Natural killer cell (primary cell): ENCODE measurements around the gene TNRC6B. TPM values are rescaled to one million over a fixed set of nuclear protein-coding genes. Genes with fewer than 3 reads are reported as not detected.

ENCODE experiments used
- ATAC-seq, 3 donors: fragments of 150-1000 bp in 2 of 3; fragments of 200-7000 bp in 1 of 3; cut with Tn5 transposase; 1 replicate in 1 of 3; 2 replicates in 2 of 3; pipeline ENCODE4 v1.10.0; 2021; ENCODE audit warnings: mild to moderate bottlenecking in 2 of 3, moderate library complexity in 2 of 3
- DNase-seq, 2 donors: peaks; one replicate each; pipeline versions ENCODE4 v3.0.0 to v3.0.0-alpha.2; 2013 to 2021; ENCODE audit warnings: mixed read lengths in 1 of 2
- H3K27ac ChIP-seq: one replicate; pipeline ENCODE4 v1.5.1; 2013; ENCODE audit warnings: mild to moderate bottlenecking, low read length
- H3K27me3 ChIP-seq: one replicate; pipeline ENCODE4 v1.6.1; 2013; ENCODE audit warnings: low read length; ENCODE audit not compliant: control insufficient read depth, insufficient read depth
- H3K36me3 ChIP-seq: one replicate; pipeline ENCODE4 v1.6.1; 2013; ENCODE audit warnings: low read length; ENCODE audit not compliant: control insufficient read depth, insufficient read depth
- H3K4me1 ChIP-seq: one replicate; pipeline ENCODE4 v1.6.1; 2013; ENCODE audit warnings: low read length; ENCODE audit not compliant: control insufficient read depth, insufficient read depth
- H3K4me3 ChIP-seq: one replicate; pipeline ENCODE4 v1.5.1; 2013; ENCODE audit warnings: low read length
- H3K9me3 ChIP-seq: one replicate; pipeline ENCODE4 v1.6.1; 2013; ENCODE audit warnings: low read length; ENCODE audit not compliant: control insufficient read depth, insufficient read depth
- H3K27ac Mint-ChIP-seq, 2 donors: one replicate each; pipeline ENCODE4 v1.8.0; 2022; ENCODE audit warnings: mild to moderate bottlenecking in 2 of 2, mixed read lengths in 2 of 2, moderate library complexity in 1 of 2
- H3K27me3 Mint-ChIP-seq, 2 donors: one replicate each; pipeline ENCODE4 v1.8.0; 2022; ENCODE audit warnings: low read depth in 2 of 2, mixed read lengths in 2 of 2
- H3K36me3 Mint-ChIP-seq: one replicate; pipeline ENCODE4 v1.8.0; 2022; ENCODE audit warnings: mixed read lengths
- H3K4me1 Mint-ChIP-seq, 2 donors: one replicate each; pipeline ENCODE4 v1.8.0; 2022; ENCODE audit warnings: mixed read lengths in 2 of 2
- H3K4me3 Mint-ChIP-seq: one replicate; pipeline ENCODE4 v1.8.0; 2022; ENCODE audit warnings: mild to moderate bottlenecking, moderate library complexity, mixed read lengths
- H3K9me3 Mint-ChIP-seq, 2 donors: one replicate each; pipeline ENCODE4 v1.8.0; 2022; ENCODE audit warnings: mixed read lengths in 2 of 2
- WGBS: methylation state at CpG from one replicate; pipeline ENCODE4 v1.1.7; 2013; ENCODE audit warnings: missing lambda C conversion rate; ENCODE audit not compliant: insufficient coverage; 5-methylcytosine and 5-hydroxymethylcytosine counted together
- intact Hi-C: fragments of 100-400 bp; cut with micrococcal nuclease; formaldehyde crosslinking; loops from one replicate; pipeline ENCODE4 v1.14.2; 2022
- total RNA-seq, 4 donors: library from RNA; stranded (reverse); fragments of 120-200 nt in 1 of 4; gene quantifications; one replicate each; pipeline versions ENCODE4 v1.2.3 to v1.2.4, GENCODE V29; 2013 to 2022
- TF ChIP-seq, protein P1 (sequence below): fragments of 200-600 bp; IDR thresholded peaks from one replicate; pipeline ENCODE4 v1.8.0; 2022; ENCODE audit warnings: antibody characterized with exemption

The TNRC6B gene
- total RNA-seq, 3 donors from 2014 or later (not counting 1 experiment from before 2014, with no cell fraction given): 112 to 141 (median 138) TPM

DNA sequence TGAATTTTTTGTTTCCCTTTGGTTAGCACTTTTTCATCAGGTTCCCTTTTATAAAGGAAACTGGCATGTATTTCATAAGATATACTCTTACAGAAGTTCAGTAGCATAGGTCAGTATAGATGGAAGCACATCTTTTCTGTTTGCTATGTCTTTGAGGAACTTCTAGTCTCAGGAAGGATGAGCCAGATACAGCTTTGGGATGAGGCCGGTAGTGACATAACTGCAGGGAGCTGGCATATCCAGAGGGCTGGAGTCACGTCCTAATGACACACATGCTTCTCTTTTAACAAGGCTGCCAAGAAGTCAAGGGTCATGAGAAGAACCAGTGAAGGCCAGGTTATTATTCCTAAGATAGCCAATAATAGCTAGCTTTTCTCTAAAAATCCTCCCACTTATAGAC lies 135.3 kb downstream of the TNRC6B start:
- H3K9me3 ChIP-seq: no peaks in the 10 kb centered on the region

DNA sequence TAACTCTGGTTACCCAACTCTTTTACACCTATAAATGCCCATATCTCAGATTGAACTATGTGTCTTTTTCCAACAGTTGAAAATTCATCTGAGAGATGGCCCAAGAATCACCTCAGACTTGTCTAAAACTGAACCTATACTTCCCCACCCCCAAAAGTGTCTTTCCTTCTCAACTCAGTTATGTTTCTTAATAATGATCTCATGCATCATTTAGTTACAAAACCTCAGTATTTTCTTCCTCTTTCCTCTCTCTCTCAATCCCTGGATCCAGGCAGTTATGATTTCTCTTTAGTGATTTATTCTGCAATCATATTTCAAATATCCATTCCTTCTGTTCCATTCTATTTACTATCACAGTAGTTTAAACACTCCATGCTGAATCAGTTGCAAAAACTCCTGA lies 136.3 kb downstream of the TNRC6B start:
- H3K4me1 Mint-ChIP-seq: no peaks in the 10 kb centered on the region
- no peaks in the 10 kb centered on the region for H3K9me3 ChIP-seq
- no peaks in the 10 kb centered on the region for H3K27me3 ChIP-seq
- H3K4me1 ChIP-seq: no peaks in the 10 kb centered on the region
- no peak overlapping the region for H3K4me3 Mint-ChIP-seq
- peaks cover 38% of the 10 kb centered on the region for H3K36me3 Mint-ChIP-seq
- DNase-seq: no peak
- H3K27me3 Mint-ChIP-seq: no peaks in the 10 kb centered on the region
- no peaks in the 10 kb centered on the region for H3K9me3 Mint-ChIP-seq
- peak overlapping the region in 1 of 2 donors; percentile 0 for H3K27ac Mint-ChIP-seq
- H3K4me3 ChIP-seq: no peak overlapping the region
- TF ChIP-seq, protein P1, sequence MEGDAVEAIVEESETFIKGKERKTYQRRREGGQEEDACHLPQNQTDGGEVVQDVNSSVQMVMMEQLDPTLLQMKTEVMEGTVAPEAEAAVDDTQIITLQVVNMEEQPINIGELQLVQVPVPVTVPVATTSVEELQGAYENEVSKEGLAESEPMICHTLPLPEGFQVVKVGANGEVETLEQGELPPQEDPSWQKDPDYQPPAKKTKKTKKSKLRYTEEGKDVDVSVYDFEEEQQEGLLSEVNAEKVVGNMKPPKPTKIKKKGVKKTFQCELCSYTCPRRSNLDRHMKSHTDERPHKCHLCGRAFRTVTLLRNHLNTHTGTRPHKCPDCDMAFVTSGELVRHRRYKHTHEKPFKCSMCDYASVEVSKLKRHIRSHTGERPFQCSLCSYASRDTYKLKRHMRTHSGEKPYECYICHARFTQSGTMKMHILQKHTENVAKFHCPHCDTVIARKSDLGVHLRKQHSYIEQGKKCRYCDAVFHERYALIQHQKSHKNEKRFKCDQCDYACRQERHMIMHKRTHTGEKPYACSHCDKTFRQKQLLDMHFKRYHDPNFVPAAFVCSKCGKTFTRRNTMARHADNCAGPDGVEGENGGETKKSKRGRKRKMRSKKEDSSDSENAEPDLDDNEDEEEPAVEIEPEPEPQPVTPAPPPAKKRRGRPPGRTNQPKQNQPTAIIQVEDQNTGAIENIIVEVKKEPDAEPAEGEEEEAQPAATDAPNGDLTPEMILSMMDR: no peak
- intact Hi-C loops: no loop called here
- H3K27ac ChIP-seq: no peak overlapping the region
- ATAC-seq: no peak
- peaks cover 84% of the 10 kb centered on the region for H3K36me3 ChIP-seq

More for the DNA sequence above, 135.3 kb downstream of the TNRC6B start:
- H3K36me3 ChIP-seq: peaks cover 88% of the 10 kb centered on the region
- Mint-ChIP-seq H3K4me1 (peaks cover 0 to 4% of the 10 kb centered on the region in 2 donors), H3K27me3 (no peaks in the 10 kb centered on the region), H3K36me3 (peaks cover 43% of the 10 kb centered on the region), H3K9me3 (no peaks in the 10 kb centered on the region), H3K27ac (peak overlapping the region in 1 of 2 donors; percentile 65), H3K4me3 (no peak overlapping the region)
- H3K27ac ChIP-seq: no peak overlapping the region
- TF ChIP-seq, protein P1: no peak
- no peak for ATAC-seq
- 93% methylated on average over 2 of the region's 2 CpGs for WGBS
- no peak for DNase-seq
- H3K4me3 ChIP-seq: no peak overlapping the region
- intact Hi-C loops: no loop called here
- no peaks in the 10 kb centered on the region for H3K4me1 ChIP-seq
- no peaks in the 10 kb centered on the region for H3K27me3 ChIP-seq

DNA sequence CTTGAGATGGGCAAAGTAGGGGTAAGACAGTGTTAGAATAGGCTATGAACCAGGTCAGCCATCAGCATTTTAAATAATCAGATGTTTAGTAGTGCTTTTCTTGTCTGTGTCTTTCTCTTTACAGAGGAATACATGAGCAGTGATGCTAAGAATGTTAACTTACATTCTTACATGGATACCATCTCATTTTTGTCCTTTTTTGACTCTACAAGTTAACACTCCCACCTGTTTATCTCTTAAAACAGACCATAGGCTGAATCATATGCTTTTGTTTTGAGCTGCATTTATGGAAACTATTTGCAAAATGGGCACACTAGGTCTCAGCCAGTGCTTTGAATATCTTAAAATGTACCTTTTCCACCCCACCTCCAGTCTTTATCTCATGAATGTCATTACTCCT lies 143.0 kb downstream of the TNRC6B start:
- peaks cover 10 to 19% of the 10 kb centered on the region in 2 donors for H3K4me1 Mint-ChIP-seq
- no peak overlapping the region for H3K4me3 ChIP-seq
- peaks cover 59% of the 10 kb centered on the region for H3K36me3 ChIP-seq
- peaks cover 20% of the 10 kb centered on the region for H3K4me1 ChIP-seq
- H3K36me3 Mint-ChIP-seq: peaks cover 21% of the 10 kb centered on the region
- DNase-seq (peak in 1 of 2 donors; percentile 2), ATAC-seq (no peak)
- H3K27me3 Mint-ChIP-seq: no peaks in the 10 kb centered on the region
- H3K4me3 Mint-ChIP-seq: no peak overlapping the region
- H3K27ac Mint-ChIP-seq: no peak overlapping the region
- no peaks in the 10 kb centered on the region for H3K9me3 ChIP-seq
- no peaks in the 10 kb centered on the region for H3K9me3 Mint-ChIP-seq
- no peaks in the 10 kb centered on the region for H3K27me3 ChIP-seq
- no peak overlapping the region for H3K27ac ChIP-seq
- intact Hi-C loops: no loop called here
- TF ChIP-seq, protein P1: no peak

DNA sequence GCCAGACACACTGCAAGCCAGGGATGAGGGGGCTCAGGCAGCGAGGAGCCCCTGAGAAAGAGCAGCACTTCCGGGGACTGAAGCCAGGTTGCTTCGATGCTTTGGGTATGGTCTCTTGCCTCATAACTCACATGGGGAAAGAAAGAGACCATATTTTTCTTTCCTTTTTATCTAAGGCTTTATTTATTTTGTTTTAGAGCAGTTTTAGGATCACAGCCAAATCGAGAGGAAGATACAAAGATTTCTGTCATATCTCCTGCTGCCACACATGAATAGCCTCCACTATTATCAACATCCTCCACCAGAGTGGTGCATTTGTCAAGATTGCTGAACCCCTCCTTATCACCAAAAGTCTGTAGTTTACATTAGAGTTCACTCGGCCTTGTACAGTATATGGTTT lies 144.3 kb downstream of the TNRC6B start:
- Histone ChIP-seq H3K4me3 (no peak overlapping the region), H3K27me3 (no peaks in the 10 kb centered on the region), H3K4me1 (peaks cover 21% of the 10 kb centered on the region), H3K27ac (no peak overlapping the region), H3K9me3 (no peaks in the 10 kb centered on the region), H3K36me3 (peaks cover 50% of the 10 kb centered on the region)
- Mint-ChIP-seq H3K9me3 (no peaks in the 10 kb centered on the region), H3K27me3 (no peaks in the 10 kb centered on the region), H3K36me3 (peaks cover 17% of the 10 kb centered on the region), H3K4me3 (no peak overlapping the region), H3K27ac (peak overlapping the region in 1 of 2 donors; percentile 54), H3K4me1 (peaks cover 10 to 19% of the 10 kb centered on the region in 2 donors)
- ATAC-seq (no peak), DNase-seq (no peak)
- intact Hi-C loops: no loop called here
- 95% methylated on average over 4 of the region's 5 CpGs for WGBS
- TF ChIP-seq, protein P1: no peak
